ENCODE data around the gene NCF2.

NCF2 gene

DNA sequence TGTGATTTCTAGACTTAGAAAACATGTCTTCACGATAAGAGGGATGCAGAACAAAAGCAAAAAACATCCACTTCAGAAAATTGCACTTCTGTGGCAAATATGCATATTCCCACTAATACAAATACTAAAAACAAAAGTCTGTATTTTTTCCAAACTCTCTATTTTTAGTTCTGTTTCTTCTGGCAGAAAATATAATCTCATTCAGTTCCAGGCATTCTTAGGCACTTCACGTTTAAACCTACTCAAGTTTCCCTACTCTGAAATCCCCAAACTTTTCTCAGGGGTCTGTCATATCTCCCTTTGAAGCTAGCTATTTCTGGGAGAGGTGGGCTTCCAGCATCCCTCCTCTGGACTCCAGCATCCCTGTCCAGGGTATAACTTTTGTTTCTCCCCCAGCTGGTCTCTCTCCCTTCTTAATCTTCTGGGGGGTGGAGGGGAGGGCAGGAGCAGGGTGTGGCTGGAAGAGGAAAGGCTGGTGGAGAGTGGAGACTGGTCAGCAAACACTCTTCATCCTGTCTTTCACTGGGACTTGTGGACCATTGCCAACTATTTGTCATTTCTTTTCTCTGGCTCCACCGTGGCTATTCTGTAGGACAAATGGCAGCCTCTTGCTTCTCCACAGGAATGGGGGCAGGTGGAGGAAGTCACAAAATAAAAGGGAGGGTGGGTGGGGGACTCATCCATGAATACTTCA is 19.6 kb upstream of the NCF2 start:
- DNase-seq, result no peak

DNA sequence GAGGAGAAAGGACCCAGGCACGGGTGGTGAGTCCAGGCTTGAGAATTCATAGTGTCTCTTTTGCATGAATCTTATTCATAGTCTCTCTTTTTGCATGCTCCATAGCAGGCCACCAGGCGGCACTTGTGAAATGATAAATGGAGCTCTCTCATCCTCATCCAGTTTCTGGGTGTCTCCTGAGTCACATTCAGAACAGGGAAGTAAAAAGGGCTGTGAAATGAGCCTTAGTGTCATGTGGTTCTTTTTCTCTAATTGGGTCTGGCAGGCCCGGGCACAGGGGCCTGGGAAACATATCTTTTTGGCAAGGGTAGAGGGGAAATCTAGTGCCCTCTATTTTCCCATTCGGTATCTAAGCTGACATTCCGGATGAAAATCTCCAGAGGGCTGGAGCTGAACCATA is 19.1 kb upstream of the NCF2 start:
- DNase-seq, result peak; percentile 78

DNA sequence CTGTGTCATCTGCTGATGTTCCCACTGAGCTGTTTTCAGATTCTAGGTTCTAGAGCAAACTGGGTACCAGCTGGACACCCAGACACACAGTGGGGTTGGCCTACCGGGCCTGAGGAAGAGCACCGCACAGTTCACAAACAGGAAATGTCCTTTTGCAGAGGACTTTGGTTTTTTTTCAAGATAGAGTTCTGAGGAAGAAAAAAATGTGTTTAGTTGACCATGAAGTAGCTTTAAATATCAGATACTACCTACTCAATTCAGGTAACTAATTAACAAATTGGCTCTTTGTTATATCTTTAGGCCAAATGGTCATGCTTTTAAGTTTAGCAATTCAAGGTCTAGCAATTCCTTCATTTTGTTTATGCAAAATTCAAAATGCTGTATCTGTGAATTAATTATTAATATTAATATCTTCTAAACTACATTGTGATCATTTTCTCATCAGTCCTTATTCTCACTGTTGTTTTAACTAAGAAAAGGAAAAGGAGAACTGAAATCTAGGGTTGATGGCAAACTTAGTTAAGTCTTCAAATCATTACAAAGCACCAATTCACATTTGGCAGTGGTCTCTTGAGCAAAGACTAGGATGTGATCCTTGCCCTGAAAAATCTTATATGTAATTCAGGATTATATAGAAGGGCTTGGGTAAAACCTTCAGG is 17.2 kb upstream of the NCF2 start:
- no peak for DNase-seq

DNA sequence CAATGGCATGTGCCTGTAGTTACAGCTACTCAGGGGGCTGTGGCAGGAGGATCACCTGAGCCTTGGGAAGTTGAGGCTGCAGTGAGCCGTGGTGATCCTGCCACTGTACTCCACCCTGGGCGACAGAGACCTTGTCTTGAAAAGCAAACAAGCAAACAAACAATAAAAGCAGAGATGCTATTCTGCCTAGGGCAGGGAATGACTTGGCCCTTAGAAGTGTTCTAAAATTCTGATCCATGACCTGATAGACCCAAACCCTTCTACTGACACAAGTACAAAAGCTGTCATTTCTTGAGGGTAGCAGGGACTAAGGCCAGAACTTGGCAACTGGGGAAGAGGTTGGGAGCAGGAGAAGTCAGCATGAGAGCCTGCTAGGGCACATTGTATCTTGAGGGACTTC is 15.6 kb upstream of the NCF2 start:
- DNase-seq, result no peak

DNA sequence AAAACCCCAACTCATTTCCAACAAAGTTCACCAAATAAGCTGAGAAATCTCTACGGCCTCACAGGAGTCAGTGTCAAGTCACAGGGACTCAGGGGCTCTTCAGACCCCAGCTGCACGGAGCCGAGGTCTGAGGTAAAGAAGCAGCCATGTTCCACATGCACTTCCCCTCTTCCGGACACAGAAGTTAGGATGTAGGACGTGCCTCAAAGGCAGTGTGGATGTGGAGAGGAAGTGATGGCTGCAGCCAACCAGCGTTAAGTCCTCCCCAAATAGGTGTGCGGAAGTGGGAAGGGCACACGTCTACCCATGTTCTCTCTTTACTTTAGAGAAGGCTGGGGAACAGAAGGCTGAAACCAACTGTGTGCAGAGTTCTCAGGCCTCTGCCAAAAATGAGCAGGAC is 14.6 kb upstream of the NCF2 start:
- DNase-seq, result no peak

DNA sequence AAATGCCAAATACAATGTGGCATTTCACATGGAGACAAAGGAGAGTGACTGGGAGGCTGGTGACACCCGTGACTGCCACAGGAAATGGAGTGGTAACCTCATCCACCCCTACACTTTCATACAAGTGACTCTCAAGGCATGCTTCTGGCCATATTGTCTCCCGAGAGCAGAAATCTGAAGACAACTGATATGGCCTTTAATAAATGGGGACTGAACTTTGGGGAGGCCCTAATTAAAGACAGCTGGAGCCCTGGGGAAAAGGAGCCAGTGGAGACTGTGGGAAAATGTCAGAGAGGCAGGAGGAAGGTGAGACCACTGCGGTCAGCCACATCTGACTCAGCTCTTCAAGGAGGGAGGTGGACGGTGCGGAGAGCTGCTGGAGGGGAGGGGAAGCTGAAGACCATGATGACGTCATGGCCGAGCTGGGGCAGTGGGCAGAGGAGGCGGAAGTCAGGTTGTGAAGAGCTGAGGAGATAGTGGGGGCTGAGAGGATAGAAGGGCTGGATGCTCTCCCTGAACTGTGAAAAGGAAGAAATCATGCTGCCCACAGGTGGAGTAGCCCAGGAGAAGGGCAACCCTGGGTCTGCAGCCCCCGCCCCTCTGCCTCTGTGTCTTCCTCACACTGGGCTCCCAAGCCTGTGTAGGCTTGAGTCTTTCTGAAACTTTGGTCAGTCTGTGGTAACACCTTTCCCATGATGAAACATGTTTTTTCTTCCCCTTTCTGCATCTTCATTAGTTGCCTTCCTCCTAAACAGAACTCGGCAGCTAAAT is 14.0 kb upstream of the NCF2 start:
- peak; percentile 50 for DNase-seq

DNA sequence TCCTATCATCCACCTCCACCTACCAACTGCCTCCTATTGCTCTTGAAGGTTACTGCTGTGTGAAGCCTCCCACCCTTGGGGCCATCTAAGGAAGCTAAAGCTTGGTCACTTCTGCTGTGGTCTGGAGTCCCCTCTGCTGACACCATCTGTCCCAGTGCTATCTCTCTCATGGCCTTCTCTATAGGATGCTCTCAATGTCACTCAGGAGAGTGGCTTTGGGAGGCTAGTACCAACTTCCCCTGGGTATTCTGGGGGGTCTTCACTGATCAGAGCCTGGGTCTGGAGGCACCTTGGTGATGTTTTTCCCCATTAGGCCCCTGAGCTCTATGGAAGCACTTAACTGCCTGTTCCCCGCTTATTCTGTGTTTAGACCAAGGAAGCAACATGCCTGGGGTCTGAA is 12.3 kb upstream of the NCF2 start:
- DNase-seq, result no peak

DNA sequence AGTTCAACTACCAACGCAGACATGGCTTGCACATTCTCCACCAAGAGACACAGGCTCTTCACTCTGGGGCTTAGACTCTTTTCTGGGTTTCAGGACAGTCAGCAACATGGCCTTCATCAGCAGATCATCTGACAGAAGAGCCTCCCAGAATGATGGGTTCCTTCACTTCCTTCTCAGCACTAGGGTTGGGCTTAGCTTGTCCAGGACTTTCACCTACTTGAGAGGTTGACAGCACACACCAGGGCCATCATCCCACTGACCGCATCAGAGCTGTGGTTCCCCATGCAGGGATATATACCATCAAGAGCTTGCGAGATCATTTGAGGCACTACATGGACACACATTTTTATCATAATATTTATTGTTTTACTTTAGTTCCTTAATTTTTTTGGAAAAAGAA is 10.4 kb upstream of the NCF2 start:
- no peak for DNase-seq

DNA sequence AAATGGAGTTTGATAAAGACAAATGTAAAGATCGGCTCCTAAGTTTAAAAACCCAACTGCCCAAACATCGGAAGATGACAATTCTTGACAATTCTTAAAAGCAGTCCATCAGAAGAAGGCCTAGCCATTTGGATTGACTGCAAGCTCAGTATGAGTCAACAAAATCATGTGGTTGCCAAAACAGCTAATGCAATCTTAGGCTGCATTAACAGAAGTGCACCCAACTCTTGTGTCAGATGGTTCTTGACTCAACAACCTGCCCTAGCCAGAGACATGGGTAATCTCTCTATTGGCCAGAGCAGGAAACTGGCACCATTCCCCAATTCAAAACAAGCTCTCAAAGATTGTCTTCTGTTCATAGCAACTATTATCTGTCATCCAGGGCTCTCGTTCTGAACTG is 9.9 kb upstream of the NCF2 start:
- DNase-seq, result no peak

DNA sequence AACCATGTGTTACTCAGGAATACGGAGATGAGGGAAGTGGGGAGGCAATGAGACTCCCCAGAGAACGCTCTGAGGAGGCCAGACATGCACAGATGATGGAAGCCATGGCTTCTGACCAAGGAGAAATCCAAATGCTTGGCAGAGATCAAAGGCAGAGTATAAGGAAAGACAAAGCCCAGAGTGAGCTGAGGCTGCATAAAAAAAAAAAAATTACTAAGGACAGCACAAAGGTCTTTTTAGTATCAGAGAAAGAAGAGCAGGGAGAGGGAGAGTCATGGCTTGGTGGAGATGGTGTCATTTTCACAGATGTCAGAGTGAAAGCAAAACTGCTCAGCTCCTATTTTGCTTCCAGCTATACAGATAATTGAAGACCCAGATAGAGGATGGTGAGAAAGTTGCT is 8.1 kb upstream of the NCF2 start:
- no peak for DNase-seq

DNA sequence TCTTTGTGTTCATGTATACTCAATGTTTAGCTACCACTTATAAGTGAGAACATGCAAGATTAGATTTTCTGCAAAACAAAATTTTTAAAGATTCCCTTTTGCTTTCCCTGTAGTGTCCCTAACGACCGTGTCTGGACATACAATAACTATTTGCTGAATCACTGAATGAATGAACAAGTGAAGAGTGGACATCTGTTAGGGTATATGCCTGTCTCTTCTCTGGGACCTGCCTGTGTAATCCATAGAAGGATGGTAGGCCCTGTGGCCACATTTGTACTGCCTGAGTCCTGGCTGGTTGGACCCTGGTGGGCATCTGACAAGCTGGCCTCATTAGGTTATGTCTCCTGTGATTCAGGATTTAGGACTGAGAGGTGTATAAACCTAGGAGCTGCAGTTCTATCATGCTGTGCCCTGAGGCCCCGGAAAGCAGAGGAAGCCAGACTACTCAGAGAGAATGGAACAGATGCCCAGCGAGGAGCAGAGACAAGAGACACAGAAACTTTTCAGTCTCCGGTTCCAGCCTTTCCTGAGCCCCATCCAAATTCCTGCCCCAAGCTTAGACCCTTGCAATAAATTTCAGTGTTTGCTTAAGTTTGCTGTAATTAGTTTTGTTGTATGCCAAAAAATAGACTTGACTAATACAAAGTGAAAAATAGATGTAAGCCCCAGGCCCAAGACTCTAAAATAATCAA is 7.5 kb upstream of the NCF2 start:
- no peak for DNase-seq

DNA sequence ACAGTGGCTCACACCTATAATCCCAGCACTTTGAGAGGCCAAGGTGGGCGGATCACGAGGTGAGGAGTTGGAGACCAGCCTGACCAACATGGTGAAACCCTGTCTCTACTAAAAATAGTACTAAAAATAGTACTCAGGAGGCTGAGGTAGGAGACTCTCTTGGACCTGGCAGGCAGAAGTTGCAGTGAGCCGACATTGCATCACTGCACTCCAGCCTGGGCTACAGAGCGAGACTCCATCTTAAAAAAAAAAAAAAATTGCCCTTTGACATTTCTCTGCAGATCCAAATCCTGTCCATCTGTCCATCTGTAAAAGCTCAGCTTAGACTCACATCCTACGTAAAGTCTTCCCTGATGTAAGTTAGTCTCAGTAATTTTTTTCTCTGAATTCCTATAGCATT is 6.2 kb upstream of the NCF2 start:
- no peak for DNase-seq

DNA sequence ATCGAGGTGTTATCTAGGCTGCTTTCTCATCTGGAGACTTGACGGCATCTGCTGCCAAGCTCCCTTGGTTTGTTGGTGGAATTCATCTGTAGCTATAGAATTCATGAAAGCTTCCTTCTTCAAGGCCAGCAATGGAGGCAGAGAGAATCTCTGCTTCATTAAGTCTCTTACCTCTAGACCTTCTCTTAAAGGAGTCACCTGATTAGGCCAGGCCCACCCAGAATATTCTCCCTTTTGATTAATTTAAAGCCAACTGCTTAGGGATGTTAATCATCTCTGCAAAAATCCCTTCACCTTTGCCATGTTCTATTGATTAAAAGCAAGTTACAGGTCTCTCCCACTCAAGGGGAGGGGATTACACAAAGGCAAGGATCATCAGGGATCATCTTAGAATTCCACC is 5.3 kb upstream of the NCF2 start:
- no peak for DNase-seq

DNA sequence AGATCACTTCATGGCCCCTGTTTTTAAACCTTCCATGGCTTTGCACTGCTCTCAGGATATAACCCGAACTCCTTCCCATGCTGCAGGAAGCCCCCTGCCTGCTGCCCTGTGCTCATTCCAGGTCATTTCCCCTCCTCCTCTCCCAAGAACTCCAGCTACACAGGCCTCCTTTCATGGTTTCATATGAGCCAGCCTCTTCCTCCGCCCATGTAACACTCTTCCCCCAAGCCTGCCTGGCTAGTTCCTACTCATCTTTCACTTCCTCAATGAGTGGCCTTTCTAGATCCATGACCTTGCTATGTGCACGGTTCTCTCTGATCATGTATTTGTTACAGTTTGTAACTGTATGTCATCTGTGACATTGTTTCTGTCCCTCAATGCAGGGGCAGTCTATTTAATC is 3.1 kb upstream of the NCF2 start:
- no peak for DNase-seq

DNA sequence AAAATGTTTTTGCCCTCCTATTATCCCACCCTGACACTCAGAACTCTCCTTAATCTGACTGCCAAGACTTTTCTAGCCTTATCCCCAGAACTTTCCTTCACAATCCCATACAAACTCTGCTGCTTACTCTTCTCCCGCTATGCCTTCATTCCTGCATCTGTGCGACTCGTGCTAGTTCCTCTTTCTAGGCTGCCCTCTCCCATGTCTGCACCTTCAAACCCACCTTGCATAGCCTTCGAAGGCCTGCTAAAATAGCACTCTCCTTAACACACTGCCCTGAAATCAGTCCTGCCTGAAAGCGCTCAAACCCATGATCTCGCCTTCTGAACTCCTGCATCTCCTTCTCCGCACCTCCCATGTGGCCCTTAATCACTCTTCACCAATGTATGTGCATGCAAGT is 2.5 kb upstream of the NCF2 start:
- no peak for DNase-seq

DNA sequence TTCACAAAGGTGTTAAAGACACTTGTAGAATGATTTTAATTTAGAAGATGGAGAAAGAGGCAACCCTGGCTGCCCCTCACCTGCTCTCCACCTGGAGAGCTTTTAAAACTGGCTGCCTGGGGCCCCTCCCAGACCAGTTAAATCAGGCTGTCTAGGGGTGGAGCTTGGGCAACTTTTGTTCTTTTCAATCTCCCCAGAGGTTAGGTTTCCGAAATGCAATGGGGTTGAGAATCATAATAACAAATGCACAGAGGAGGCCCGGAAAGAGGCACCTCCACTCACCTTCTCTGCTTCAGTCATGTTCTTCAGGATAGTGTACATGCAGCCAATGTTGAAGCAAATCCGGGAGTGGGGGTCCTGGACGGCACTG is 400 bp downstream of the NCF2 start:
- no peak for DNase-seq

DNA sequence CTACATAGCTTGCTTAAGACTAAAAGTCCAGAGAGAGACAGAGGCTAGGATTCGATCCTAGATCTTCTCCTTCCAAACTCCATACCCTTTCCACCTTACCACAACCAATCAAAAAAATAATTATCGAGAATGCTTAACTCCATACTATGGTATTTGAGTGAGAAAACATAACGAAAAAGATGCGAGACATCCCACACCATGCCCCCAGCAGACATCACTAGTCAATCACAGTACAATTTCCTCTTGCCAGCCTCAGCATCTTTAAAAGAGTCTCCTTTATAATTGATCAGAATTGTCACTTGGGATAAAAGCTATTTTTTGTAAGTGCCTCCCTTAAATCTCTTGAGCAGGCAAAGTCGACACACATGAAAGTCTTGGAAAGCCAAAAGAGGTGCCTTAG is 875 bp downstream of the NCF2 start:
- no peak for DNase-seq

DNA sequence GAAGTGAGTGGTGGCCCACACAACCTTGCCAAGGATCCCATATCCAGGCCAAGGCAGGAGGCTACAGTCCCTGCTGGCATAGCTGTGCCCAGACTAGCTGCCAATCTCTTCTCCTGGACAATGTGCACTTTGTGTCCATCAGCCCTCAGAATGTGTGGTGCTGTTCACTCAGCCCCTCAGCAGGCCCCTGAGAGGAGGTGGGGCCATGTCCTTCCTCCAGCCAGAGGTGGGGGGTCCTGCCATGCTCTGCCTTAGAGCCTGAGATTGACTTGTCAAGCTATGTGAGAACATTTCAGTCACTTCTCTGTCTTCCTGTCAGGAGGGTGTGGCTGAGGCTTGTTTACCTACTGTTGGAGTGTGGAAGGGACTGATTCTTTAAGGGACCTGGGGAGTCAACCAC is 1.4 kb downstream of the NCF2 start:
- DNase-seq, result no peak

DNA sequence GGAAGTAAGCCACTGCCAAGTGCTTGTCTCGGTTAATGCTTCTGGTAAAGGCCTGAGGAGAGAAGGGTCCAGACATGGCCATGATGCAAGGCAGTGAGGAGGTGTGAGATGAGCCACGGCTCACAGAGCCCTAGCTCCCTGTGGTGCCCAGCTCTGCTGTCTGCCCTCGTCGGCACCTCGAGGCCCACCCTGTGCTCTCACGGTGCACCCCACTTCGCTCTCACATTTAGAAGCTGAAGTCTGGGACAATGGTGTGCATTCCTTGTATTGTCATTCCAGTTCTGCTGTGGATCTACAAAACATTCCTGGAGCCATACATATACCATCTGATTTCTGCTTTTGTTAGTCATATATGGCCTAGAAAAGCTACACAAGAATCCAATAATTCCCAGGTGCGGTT is 3.3 kb downstream of the NCF2 start:
- DNase-seq, result no peak

DNA sequence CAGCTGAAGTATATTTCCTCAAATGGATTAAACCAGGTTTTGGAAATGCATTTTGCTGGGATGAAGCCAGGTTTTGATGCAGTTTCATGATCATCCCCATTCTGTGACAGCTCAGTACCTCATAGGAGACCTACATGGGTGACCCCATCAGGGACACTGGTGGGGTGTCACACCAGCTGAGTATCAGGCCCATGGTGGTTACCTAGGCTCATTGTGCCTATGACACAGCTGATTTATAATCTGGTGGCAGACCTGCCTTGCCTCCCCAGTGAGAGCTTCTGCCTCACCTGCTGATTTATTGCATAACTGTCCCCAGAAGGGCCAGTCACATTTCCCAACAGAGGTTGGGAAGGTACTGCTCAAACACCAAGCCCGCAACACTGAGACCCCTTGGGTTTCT is 3.8 kb downstream of the NCF2 start:
- no peak for DNase-seq

DNA sequence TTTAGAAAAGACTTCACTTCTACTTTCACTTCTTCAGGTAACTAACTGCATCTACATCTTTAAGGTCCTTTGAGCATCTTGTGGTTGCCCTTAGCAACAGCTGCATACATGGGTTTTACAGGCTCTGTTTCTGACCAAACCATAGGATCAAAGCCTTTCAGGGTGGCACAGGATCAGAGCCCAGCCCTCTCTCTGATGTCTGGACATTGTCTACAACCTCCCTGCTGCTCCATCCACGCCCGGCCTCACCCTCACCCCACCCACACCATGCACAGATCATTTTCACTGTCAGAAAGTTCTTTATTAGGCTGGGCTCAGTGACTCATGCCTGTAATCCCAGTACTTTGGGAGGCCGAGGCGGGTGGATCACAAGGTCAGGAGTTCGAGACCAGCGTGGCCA is 5.2 kb downstream of the NCF2 start:
- DNase-seq, result no peak

DNA sequence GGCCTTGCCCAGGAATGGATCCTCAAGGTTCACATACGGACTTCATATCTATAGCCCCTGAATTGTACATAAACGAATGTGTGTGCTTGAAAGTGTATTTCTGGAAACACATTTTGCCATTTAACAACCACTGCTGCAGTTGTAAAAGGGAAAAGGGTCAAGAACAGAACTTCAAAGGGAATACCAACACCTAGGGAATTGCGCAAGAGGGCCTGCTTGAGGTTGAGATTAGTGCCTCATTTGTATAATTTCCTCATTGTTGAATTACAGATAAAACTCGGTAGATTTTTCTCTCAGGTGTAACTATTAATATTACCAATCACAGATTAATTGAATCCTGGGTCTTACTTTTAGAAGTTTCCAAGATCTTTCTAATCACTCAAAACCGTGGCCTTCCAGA is 6.1 kb downstream of the NCF2 start:
- DNase-seq, result no peak

DNA sequence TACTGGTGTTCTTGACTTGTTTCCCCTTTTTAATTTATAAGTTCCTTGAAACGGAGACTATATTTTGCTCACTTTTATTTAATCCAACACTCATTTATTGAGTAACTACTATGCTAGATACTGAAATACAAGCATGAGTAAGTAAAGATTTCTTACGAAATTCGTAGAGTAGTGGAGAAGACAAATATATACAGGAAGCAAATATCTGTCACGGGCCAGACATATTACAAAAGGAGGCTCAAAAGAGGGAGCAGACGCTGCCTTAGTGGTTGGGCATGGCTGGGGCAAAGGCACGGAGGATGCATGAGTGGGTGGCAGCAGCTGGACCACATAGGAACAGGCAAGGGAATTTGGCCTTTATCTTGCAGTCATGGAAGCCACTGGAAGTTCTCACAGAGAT is 6.8 kb downstream of the NCF2 start:
- no peak for DNase-seq
